Adipocyte (in vitro differentiated cells): ENCODE measurements around the gene SMARCD2.
"Not testable (repeated sequence)": the region's sequence is repeated elsewhere in the genome, so short reads cannot be mapped to it uniquely, and the experiment has no call there.

Source experiments
- DNase-seq: peaks from one replicate; pipeline ENCODE4 v3.0.0-alpha.2; 2015; ENCODE audit warnings: low read depth
- H3K27me3 ChIP-seq: replicated peaks from 2 replicates; pipeline ENCODE4 v1.7.0; 2013; ENCODE audit warnings: mild to moderate bottlenecking, low read length, moderate library complexity; ENCODE audit not compliant: control insufficient read depth, insufficient read depth
- H3K36me3 ChIP-seq: 2 replicates; pipeline ENCODE4 v1.7.0; 2013; ENCODE audit warnings: low read length, mild to moderate bottlenecking, moderate library complexity; ENCODE audit not compliant: control insufficient read depth, insufficient read depth, severe bottlenecking
- H3K4me1 ChIP-seq: 2 replicates; pipeline ENCODE4 v1.7.0; 2013; ENCODE audit warnings: mild to moderate bottlenecking, low read length, moderate library complexity; ENCODE audit not compliant: control insufficient read depth, insufficient read depth
- H3K4me3 ChIP-seq: 2 replicates; pipeline ENCODE4 v1.7.0; 2013; ENCODE audit warnings: mild to moderate bottlenecking, low read length, moderate library complexity
- H3K9ac ChIP-seq: 2 replicates; pipeline ENCODE4 v1.7.0; 2013; ENCODE audit warnings: mild to moderate bottlenecking, low read length, moderate library complexity
- H3K9me3 ChIP-seq: 2 replicates; pipeline ENCODE4 v1.7.0; 2013; ENCODE audit warnings: mild to moderate bottlenecking, low read length, moderate library complexity; ENCODE audit not compliant: control insufficient read depth

The SMARCD2 gene

DNA sequence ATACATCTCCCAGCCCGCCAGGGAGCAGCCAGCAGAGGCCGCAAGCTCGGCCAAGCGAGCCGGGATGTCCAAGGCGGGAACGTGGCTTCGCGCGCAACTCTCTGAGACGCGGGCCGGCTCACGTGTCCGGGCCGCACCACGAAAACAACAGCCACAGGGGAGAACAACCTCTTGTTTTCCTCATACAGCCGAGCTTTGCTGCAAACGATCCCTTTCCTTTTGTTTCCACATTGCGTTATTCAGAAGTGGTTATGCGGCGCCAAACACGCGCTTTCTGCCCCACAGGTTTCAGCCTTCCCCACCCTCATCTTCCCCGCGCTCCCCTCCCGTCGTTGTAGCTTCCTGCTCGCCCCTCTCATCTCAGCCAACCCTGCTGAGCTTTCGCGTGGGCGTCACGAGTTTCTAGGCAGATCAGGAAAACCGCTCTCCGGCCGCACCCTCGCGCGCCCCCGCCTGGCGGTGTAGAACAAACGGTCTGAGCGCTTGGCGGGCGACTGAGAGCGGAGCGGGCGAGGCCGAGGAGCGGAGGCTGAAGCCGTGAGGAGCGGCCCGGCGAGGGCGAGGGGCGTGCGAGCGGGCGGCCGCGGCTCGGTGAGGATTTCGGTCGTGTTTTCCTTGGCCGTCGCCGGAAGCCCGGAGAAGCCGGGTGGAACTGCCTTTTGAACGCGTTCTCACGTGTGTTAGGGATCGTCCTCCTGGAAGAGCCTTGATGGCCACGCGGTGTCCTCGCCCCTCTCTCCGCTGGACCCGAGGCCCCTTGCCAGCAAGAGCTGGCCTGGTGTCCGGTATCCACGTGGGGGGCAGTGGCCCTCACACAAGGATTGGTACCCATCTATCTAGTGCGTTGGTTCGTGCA is 6.6 kb upstream of the SMARCD2 start:
- Histone ChIP-seq H3K4me3 (peak overlapping the region; percentile 65), H3K9ac (peak overlapping the region; percentile 82), H3K9me3 (no peaks in the 10 kb centered on the region), H3K36me3 (no peaks in the 10 kb centered on the region), H3K4me1 (peaks cover 4% of the 10 kb centered on the region), H3K27me3 (no peaks in the 10 kb centered on the region)
- peak; percentile 92 for DNase-seq

DNA sequence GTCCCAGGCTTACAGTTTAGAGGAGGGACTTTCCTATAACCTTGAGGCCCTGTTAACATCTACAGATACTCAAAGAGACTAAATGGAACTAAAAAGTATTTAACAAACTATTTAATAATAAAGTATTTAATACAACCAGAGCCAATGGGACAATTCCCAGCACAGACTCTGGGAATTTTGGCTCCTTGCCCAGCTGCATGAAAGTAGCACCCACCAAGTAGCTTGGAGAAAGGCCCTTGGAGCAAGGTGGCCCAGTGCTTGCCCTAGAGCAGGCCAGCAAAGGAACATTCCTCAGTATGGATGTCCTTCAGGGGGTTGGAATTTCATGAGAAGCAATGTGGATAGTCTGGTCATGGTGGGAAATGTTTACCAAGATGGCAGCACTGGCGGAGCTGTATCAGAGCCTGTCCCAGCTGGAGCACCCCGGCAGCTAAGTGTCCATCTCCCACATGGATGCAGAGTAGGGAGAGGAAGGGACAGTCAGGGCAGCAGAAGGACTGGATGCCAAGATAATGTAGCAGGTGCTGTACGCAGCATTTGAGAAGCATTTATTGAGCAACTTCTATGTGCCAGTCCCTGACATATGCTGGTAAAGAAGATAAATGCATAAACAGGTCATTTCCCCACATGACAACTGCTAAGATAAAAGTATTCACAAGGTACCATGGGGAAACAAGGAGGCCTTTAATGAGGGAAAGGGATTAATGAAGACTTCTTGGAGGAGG is 5.2 kb upstream of the SMARCD2 start:
- H3K9ac ChIP-seq = no peak overlapping the region

DNA sequence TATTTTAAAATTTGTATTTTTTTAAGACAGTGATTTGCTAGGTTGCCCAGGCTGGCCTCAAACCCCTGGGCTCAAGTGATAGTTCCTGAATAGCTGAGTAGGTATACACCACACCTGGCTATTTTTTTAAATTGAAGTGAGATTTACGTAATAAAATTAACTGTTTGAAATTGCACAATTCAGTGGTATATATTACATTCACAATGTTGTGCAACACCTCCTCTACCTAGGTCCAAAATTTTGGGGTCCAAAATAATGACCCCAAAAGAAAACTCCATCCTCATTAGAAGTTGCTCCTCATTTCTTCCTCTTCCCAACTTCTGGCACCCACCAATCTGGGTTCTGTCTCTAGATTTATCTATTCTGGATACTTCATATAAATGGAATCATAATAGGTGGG is 3.0 kb upstream of the SMARCD2 start:
- Histone ChIP-seq H3K4me3 (no peak overlapping the region), H3K27me3 (no peaks in the 10 kb centered on the region), H3K9me3 (no peaks in the 10 kb centered on the region), H3K4me1 (peaks cover 17% of the 10 kb centered on the region), H3K9ac (no peak overlapping the region), H3K36me3 (no peaks in the 10 kb centered on the region)
- DNase-seq = no peak

More for the DNA sequence above, 5.2 kb upstream of the SMARCD2 start:
- H3K36me3 ChIP-seq = no peaks in the 10 kb centered on the region
- no peak for DNase-seq
- H3K27me3 ChIP-seq = no peaks in the 10 kb centered on the region
- no peak overlapping the region for H3K4me3 ChIP-seq
- peaks cover 9% of the 10 kb centered on the region for H3K4me1 ChIP-seq
- no peaks in the 10 kb centered on the region for H3K9me3 ChIP-seq

DNA sequence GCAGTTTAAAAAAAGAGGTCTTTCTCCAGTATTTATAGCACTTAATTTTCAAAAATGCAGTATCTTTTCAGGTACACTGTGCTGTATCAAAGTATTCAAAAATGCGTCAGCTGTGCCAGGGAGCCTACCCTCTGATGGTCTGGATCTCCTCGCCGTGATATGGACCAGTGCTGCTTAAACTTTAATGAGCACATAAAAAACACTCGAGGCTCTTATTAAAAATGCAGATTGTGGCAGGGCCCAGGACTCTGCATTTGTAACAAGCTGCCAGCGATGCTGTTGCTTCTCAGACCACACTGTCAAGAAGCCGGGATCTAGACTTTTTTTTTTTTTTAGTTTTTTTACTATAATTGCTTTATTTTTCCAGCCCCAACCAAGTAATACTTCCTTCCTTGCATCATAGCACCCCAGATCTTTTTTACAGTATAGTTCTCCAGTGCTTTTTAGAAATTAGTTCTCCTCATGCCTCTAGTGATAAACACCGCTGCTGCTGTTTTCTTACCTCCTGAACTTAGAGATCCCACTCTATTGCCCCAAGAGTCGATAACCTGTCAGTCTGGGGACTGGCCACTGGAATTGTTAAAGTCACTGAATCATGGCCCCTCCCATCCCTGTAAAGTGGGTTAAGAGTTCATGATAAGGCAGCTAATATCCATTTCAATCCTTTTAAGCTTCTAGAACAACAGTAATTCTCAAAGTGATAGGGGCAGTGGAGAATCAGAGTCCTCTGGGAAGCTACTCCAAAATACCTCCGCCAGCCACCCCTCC is 1.6 kb upstream of the SMARCD2 start:
- Histone ChIP-seq H3K4me3 (peak overlapping the region; percentile 84), H3K36me3 (no peaks in the 10 kb centered on the region), H3K27me3 (no peaks in the 10 kb centered on the region), H3K9ac (peak overlapping the region; percentile 90), H3K4me1 (peaks cover 30% of the 10 kb centered on the region), H3K9me3 (no peaks in the 10 kb centered on the region)
- no peak for DNase-seq

DNA sequence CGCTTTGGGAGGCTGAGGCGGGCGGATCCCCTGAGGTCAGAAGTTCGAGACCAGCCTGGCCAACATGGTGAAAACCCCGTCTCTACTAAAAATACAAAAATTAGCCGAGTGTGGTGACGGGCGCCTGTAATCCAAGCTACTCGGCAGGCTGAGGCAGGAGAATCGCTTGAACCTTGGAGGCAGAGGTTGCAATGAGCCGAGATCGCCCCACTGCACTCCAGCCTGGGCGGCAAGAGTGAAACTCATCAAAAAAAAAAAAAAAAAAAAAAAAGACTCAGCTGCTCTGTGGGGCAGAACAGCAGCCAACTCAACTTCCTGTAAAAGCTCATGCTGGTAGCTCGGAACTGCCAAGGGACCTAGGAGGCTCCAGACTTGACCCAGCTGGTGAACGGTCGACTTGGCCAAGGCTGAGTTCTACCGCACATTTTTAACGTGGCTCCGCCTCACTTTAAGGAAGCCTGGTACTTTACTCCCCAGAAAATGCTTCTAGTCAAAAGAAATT is 953 bp upstream of the SMARCD2 start:
- H3K4me1 ChIP-seq = peaks cover 35% of the 10 kb centered on the region
- not testable (repeated sequence) for H3K36me3 ChIP-seq, H3K27me3 ChIP-seq, H3K9me3 ChIP-seq
- H3K4me3 ChIP-seq = peak overlapping the region; percentile 84
- H3K9ac ChIP-seq = peak overlapping the region; percentile 90
- DNase-seq = peak; percentile 45

DNA sequence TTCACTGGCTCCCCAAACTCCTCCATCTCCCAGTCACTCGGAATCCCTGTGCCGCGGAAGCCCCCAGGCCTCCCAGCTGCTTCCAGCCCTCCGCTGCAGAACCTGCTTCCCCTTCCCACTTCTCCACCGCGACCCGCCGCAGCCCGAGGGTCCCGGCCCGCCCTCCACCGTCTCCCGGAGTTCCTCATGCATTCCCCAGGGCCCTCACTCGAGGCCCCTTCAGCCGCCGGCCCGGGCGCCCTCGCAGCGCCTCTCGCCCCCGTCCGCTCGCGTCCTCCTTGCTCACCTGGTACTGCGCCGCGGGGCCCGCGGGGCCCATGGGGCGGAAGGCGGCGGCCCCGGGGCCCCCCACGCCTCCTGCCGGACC is 329 bp downstream of the SMARCD2 start:
- Histone ChIP-seq H3K27me3 (no peaks in the 10 kb centered on the region), H3K9ac (peak overlapping the region; percentile 98), H3K36me3 (peaks cover 3% of the 10 kb centered on the region), H3K4me1 (peaks cover 48% of the 10 kb centered on the region), H3K9me3 (no peaks in the 10 kb centered on the region), H3K4me3 (peak overlapping the region; percentile 96)
- no peak for DNase-seq

DNA sequence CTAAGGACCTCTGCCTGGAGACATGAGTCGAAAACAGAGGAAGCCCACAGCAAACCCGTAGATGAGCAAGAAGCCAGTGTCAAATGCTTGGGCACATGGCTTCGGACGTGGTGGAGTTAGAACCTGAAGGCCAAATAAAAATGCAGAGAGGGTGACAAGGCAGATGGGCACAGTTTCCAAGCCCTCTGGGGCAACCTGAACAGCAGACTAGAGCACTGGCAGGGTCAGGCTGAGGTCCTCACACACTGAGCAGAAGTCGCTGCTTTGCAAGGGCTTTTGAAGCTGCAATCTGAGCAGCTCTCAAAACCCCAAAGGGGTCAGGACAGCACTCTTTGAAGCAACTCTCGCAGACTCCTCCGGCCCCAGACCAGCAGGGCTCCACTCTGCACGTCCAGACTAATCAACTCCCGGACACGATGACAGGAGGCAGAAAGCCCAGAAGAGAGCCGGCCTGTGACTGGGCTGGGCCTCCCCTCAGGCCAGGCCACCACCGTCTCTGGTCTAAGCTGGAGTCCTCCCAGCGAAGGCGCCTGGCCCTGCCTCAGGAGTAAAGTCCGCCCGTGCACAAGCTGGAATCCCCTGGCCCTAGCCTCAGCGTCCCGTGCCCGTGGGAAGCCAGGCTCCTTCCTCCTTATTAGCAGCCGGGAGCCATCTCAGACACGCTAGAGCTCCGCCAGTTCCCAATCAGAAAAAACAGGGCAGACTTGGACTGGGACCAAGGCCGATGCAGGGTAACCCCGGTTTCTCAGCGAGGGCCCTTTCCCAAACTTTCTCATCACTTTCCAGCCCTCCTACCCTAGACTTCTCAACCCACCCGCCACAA is 924 bp downstream of the SMARCD2 start:
- DNase-seq = peak; percentile 93
- peaks cover 48% of the 10 kb centered on the region for H3K4me1 ChIP-seq
- H3K9ac ChIP-seq = peak overlapping the region; percentile 98
- H3K9me3 ChIP-seq = no peaks in the 10 kb centered on the region
- H3K4me3 ChIP-seq = peak overlapping the region; percentile 96
- peaks cover 9% of the 10 kb centered on the region for H3K36me3 ChIP-seq
- H3K27me3 ChIP-seq = no peaks in the 10 kb centered on the region

DNA sequence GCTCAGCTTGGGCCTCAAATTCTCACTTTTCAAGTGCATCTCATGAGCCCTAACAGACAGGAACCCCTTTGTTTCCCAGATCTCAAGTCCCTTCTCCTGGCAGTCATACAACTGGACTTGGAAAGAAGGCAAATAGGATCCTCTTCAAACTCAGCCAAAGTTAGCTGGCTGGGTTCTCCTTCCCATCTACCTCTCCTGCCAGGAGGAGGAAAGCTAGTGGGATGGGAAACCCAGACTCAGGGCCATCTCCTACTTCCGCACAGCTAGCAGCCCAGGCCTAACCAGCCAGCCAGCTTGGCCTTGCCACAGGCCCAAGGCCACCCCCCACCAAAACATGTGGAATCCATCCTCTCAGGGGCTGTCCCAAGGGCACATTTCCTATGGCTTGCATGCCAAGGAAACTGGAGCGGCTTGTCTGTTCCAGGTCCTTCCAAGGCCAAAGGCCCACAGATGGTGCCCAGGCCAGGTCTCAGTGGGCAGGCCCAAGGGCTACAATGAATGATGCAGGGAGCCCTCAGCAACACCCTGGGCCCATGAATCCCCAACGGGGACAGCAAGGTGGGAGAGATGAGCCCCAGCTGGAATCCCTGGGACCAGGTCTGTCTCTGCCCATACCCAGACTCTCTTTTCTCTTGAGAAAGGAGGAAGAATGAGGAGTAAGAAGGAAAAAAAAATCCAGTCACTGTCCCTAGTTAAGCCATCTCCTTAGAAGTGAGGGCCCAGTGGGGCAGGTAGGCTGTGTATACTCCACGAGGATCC is 1.7 kb downstream of the SMARCD2 start:
- no peaks in the 10 kb centered on the region for H3K9me3 ChIP-seq
- H3K9ac ChIP-seq = peak overlapping the region; percentile 98
- no peaks in the 10 kb centered on the region for H3K27me3 ChIP-seq
- peaks cover 17% of the 10 kb centered on the region for H3K36me3 ChIP-seq
- peak overlapping the region; percentile 96 for H3K4me3 ChIP-seq
- DNase-seq = no peak
- H3K4me1 ChIP-seq = peaks cover 48% of the 10 kb centered on the region

DNA sequence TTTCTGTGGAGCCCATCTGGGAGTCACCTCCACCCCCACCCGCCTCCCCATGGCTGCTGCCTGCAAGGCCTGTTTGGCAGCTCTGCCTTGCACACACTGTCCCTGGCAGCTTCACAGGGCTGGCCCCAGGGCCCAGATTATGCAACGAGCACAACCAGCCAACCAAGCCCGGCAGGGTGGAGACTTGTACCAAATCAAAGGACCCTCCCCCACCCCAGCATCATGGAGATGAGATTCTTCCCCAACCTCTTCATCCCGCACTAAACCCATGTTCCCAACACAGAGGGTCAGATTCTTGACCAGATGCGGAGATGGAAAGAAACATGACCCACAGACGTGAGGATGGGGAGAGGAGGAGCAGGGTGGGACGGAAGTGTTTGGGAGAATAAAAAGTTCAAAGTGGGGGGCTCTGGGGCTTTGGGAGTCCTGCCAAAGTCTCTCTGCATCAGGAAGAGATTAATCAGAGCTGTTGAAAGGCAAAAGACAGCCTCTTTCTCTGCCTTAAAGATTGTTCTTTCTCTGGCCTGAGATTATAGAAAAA is 3.8 kb downstream of the SMARCD2 start:
- no peaks in the 10 kb centered on the region for H3K27me3 ChIP-seq
- peak overlapping the region; percentile 96 for H3K4me3 ChIP-seq
- H3K36me3 ChIP-seq = peaks cover 36% of the 10 kb centered on the region
- peak overlapping the region; percentile 98 for H3K9ac ChIP-seq
- DNase-seq = peak; percentile 84
- no peaks in the 10 kb centered on the region for H3K9me3 ChIP-seq
- H3K4me1 ChIP-seq = peaks cover 54% of the 10 kb centered on the region
